Inferior parietal cortex (tissue), 1 donor: ENCODE data around the gene CSF3R.
"Not testable (repeated sequence)": the region's sequence is repeated elsewhere in the genome, so short reads cannot be mapped to it uniquely, and the experiment has no call there.

Source experiments
- DNase-seq: peaks from one replicate; pipeline ENCODE4 v3.0.0-alpha.2; 2016; ENCODE audit errors: extremely low spot score

Gene CSF3R

DNA sequence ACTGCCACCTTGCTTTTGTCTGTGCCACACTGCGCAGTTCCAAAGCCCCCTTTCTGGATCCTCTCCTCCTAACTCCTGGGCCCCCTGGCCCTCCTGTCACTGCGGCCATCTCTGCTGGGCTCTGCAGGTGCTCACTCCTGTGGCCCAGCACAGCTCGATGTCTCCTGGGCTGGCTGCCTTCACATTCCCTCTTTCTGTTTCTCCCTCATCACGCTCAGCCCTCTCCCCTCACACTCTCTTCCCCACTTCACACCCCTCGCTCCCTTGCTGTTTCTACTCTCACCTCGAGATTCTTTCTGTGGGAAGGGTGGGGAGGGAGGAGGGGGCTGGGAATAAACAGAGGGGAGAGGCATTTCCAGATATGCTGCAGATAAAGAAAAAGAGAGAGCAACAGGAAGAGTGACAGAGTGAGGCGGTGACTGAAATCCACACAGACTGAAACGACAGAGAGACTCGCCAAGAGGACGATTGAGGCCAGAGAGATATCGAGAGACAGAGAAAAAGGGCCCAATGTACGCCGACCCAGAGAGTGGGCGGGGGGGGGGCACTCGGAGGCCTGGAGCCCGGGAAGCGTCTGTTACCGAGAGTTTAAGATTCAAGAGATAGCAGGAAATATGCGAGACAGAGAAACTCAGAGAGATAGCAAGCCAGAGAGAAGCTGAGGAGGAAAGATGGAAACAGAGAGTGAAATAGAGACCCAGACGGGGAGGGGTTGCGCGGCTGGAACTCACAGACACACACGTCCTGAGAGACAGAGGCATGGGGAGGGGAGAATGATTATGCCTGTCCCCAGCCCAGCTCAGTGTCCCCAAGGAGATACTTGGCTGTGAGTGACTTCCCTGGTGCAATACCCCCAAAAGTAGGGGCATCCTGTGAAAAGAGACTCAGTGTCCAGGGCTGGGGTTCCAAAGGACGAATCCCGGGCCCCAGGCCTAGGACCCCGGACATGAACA lies 666 bp downstream of the CSF3R start:
- DNase-seq = no peak

DNA sequence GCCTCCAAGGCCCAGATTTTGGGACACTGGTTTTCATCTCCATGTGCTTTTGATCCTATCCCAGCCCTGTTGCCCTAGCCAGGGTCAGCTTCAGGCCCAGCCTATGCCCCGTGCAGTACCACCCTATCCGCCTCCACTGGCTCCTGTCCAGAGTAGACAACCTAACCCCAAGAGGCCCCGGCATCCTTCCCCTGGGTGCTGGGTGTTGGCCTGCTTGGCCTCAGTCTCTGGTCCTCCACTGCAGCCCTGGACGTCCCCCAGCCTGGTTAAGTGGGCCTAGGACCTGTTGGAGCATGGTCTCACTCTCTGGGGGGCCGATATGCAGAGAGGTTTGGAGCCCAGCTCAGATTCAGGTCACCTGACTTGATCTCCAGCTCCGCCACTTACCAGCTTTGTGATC lies 1.6 kb downstream of the CSF3R start:
- no peak for DNase-seq

DNA sequence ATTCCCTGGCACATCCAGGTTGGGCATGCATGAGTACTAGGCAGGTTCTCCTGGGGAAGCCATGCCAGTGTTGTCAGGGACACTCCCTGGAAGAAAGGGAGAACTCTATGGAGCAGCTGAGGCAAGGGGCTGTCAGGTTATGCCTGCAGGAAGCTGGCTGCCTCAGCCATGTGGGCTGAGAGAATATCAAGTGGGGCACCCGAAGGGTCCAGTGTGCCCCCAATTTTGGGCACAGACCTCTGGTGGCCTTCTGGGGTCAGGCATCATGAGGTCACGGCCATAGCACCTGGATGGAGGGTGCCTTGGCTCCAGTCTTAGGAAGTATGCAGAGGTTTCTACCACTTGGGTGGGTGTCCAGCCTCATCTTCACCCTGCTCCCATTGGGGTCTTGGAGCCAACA lies 2.6 kb downstream of the CSF3R start:
- no peak for DNase-seq

DNA sequence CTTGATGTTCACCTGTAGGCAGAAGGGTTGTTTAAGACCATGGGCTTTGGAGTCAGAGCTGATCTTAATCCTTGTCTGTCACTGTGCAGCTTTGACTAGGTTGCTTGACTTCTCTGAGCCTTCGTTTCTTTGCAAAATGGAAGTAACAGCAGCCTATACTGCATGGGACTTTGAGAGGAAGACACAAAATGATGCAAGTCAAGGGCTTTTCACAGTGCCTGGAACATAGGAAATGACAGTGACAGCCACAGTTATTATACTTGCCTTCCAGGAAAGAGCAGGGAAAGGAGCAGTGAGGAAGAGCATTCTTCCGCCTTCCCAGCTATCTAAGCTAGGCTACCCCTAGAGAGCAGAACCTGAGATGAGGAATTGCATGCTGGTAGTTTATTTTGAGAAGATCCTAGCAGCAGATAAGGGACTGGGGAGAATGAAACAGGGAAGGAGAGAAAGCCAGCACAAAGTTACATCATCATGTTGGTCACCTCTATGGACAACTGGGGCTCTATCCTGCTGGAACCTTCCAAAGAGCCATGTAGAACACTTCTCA lies 3.1 kb downstream of the CSF3R start:
- no peak for DNase-seq

DNA sequence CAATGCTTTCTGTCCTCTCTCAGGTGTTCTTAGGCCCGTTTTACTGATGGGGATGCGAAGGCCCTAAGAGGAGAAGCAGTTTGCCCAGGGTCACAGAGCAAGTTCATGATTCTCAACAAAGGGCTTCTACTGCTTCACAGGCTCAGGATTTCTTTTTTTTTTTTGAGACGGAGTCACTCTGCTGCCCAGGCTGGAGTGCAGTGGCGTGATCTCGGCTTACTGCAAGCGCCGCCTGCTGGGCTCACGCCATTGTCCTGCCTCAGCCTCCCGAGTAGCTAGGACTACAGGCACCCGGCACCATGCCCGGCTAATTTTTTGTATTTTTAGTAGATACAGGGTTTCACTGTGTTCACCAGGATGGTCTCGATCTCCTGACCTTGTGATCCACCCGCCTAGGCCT lies 5.1 kb downstream of the CSF3R start:
- not testable (repeated sequence) for DNase-seq

DNA sequence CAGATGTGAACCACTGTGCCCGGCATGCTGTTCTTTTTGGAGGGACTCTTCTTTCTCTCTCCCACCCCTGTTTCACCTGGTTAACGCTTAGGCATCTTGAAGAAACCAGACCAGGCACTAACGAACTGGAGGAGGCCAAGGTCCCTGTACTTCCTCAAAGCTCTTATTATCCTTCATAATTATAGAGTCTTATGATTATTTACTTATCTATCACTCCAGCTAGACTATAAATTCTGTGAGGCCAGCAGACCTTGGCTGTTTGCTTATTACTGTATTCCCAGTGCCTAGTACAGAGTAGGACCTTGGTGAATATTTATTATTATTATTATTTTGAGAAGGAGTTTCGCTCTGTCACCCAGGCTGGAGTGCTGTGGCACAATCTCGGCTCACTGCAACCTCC lies 5.8 kb downstream of the CSF3R start:
- no peak for DNase-seq

DNA sequence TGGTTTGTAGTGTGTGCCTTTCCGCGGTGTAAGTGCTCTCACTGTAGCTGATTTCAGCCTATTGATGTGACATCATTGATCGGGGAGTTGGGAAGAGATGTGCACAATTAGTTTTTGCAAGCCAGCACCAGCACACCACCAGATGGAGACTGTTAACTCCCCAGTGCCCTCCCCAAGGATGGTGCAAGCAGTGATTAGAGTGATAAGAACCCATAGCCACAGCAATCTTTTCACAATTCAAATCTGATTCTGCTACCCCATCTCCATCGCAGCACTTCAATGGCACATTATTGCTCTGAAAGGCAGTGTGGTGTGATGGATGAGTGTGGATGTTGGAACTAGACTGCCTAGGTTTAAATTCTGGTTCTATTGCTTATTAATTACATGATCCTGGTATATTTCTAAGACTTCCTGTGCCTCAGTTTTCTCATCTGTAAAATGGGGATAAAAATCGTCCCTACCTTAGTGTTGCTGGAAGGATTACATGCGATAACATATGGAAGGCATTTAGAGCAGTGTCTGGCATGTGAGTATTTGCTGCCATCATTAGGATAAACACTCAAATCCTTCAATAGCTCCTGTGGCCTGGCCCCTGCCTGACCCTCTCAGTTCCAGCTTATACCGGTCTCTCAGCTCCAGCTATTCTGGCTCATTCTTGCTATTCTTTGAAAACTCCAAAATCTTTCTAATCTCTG lies 6.7 kb downstream of the CSF3R start:
- DNase-seq = no peak

DNA sequence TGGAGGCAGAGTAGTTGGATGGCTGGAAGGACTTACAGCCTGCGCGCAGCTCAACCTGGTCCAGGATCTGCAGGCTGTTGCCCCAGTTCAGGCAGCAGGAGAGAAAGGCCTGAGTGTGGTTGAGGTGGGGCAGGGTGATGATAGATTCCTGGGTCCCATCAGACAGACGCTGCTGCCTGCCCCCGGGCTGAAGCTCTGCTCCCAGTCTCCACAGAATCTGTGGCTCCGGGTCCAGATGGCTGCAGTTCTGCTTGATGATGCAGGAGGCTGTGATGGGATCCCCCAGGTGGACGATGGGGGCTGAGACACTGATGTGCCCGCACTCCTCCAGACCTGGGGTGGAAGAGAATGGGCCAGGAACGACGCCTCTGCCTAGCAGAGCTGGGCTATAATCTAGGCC lies 7.4 kb downstream of the CSF3R start:
- no peak for DNase-seq

DNA sequence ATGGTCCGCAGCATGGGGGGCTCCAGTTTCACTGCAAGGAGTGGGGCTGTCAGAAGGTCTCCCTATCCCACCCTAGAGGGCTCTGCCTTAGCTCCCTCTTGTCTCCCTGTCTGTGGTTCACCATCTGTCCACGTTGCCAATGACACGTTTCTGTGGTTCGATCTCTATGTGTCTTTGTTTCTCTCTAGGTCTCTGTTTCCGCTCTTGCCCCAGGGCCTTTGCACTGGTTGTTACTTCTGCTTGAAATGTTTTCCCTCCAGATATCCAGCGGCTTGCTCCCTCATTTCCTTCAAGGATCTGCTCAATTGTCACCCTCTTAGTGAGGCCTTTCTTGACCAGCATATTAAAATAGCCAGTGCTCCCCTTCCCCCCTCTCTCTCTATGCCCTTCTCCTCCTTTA lies 10.1 kb downstream of the CSF3R start:
- no peak for DNase-seq

DNA sequence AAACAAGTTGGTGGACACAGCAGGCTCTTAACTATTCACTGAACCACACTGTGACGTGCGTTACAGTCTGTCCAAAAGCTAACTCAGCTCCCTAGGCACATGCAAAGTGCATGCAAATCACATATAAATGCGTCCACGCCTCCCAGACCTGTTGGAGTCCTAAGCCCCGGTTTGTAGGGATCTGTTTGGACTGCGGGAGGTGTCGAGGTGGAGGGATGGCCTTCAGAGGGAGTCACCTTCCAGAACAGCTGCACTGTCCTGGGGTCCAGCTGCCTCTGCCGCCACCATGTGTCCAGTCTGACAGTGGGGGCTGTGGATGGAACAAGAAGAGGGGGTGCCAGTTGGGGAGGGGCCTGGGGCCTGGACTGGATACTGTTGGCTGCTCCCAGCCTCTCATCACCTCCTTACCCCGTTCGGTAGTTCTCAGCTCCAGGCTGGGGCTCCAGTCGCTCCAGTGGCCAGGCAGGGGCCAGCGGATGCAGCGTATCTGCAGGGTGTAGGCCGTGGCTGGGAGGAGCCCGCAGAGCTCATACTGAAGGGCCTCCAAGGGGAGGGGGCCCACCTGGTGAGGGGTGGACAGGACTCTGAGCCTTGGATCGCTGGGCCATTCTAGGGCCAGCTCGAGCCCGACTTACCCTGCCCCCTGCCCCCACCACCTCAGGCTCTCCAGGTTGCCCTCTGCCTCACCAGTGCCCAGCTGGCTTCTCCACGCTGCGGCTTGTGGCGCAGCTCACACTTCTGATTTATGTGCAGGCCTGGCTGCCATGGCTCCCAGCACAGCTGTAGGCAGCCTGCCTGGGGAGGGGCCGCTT lies 10.7 kb downstream of the CSF3R start:
- no peak for DNase-seq

DNA sequence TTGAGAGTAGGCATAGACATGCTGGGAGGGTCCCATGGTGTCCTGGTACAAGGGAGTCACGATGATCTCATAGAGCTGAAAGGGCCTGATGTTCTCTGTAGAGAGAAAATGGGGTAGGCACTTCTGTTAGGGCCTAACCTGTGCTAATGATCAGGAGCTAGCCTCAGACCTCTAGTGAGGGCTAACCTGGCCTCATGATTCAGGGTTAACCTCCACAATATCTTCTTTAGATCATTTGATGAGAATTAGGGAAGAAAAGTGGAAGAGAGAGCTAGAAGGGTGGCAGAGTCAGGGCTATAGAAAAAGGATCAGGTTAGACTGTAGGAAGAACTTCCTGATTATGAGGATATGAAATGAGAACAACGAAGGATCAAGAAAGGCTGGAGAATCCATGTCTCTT lies 13.6 kb downstream of the CSF3R start:
- no peak for DNase-seq

DNA sequence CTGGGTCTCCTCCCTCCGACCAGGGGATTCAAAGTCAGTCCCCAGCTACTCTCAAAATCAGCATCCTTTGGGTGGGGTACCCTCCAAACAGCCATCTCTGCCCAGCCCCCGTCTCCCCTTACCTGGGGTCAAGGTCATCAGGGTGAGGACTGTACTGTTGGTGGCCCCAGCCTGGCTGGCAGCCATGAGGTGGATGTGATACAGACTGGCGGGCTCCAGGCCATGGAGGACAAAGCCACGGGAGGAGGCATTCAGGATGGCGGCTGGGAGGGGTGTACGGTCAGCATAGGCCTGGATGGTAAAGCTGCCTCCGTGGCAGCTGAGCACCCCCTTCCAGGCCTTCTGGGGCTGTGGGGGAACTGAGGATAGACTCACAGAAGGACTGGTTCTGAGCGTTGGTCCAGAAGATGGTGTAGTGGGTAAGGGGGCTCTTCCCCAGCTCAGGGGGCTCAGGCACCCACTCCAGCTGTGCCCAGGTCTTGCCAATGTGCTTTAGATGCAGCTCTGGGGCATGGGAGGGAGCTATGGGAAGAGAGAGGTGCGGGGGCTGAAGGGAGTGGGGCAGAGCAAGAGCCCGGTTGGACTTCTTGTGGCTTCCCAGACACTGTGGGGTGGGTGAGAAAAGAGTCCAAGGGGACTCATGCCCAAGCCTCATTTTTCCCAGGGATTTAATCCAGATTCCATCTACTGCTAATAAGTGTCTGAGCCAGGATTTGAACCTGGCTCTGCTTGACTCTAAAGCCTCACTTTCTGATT lies 14.8 kb downstream of the CSF3R start:
- no peak for DNase-seq

DNA sequence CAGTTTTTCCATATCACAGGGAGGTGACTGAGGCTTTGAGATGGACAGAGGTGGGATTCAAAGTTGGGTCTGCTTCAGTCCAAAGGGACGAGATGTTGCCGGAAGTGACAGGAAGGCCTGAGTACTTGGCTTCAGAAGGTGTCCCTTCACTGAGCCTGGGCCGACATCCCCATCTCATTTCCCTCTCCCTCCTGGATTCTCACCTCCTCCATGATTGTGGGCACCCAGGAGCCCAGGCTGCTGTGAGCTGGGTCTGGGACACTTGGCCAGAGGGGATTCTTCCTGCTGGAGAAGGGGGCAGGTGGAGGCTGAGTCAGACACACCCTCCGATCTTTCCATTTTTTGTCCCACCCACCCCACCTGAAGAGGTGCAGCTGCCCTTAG lies 15.7 kb downstream of the CSF3R start:
- DNase-seq = no peak

DNA sequence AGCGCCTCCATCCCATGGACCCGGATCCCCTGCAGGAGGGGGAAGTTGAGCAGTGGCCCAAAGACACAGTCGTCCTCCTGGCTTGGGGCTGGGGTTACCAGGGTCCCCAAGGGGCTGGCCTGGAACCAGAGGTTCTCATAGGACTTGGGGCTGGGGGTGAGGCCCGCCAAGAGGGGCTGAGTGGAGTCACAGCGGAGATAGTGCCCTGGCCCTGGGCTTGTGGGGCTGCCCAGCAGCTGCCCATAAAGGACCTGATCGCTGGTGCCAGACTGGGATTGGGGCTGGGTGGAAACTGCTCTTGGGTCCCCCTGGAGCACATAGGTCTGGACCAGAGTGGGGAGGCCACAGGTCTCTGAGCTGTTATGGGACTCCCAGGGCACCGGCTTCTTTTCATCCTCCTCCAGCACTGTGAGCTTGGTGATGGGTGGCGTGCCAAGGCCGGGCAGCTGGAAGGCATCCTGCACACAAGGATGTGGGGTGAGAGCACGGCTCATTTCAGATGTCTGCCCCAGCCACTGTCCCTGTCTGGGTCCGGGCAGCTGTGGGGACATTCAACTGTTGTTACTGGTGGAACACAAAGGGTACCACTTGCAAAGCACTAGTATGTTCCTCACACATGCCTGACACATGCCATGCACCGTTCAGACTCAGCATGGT lies 16.2 kb downstream of the CSF3R start:
- DNase-seq = no peak

DNA sequence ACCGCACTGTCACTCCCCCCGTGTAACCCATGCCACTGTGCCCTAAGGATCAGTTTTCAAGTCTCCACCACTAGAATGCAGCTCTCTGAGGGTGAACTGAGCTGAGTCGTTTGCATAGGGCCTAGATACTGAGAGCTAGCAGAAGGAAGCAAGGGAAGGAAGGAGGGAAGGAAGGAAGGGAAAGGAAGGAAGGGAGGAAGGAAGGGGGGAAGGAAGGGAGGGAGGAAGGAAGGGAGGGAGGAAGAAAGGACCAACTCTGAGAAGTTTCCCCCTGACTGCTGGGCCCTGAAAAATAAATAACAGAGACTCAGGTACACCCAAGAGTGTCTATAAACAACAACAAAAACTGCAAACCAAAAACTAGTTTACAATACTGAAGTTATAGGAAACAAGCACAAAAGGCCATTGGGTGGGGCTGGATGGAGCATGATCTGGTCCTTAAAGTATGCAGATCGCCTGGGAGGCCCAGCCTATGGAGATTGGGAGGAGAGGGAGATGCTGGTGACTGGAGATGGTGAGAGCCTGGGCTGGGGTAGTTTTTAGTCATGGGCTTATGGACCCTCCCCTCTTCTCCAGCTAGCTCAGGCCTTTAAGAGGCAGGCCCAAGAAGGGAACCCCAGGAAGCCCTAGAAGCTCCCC lies 16.9 kb downstream of the CSF3R start:
- DNase-seq = no peak

DNA sequence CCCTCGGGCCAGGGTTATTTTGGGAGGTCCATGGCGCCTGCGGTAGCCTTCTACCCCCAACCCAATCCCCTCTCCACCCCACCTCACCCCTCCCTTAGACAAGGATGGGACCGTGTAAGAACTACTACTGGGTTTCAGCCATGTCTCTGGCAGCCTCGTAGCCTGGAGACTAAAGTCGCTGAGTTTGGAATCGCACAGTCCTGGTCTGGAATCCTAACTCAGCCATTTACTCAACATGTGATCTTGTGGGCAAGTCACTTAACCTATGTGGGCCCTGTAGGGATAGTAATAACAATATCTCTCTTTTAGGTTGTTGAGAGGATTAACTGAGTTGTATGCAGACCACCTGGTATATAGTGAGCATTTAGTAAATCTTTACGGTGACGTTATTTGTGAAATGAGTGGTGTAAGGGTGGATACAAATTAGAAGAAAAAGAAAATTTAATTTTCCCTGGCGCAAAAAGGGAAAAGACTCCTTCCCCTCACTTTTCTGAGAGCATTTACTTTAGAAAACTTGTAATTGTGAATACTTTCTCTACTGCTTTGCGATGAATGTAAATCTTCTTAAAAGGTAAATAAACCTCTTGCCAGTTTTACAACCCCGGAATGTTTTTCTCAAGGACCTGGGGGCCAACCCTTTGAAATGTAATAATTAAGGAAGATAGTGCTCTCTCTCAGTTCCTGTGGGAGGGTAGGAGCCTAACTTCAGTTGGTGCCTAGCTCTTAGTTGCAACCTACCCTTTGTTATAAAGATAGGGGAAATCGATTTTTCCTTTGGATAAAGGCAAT lies 17.9 kb downstream of the CSF3R start:
- no peak for DNase-seq

DNA sequence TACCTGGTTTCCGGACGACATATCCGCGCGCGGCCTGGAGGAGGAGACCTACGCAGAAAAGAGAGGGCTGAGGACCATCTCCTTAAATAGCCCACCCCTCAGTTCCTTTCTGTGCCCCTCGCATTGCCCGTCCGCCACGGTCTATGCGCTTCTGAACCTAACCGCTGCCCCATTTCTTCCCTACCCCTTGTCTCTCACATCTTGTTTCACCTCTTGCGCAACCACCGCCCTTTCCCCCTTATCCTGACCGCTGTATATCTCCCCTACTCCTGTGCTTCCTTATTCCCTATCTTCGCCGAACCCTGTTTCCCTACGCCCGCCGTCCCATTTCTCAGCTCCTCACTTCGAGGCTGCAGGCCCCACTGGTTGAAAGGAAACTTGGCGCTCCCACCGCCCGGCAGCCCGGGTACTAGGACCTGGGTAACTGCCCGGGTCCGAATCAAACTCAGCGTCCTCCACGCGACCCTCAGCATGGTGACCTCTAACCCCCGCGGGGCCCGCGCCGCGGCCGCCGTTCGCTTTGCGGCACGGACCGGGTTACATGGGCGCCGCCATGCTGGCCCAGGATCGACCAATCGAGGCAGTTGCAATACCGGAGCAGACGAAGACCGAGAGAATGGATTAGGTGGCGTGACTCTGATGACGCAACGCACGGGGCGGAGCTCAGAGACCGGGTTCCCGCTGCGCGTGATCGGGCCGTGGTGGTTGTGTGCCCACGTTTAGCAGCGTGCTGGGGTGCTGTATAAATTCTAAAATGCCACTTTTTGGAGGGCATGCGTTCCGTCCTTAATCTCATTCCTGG lies 18.7 kb downstream of the CSF3R start, which contains the start of gene MRPS15:
Gene MRPS15 (minus strand): TSS at position 582 of the 802 bp plus-strand sequence. CDS start 109 bp downstream, at position 473.
- peak; percentile 98 for DNase-seq

DNA sequence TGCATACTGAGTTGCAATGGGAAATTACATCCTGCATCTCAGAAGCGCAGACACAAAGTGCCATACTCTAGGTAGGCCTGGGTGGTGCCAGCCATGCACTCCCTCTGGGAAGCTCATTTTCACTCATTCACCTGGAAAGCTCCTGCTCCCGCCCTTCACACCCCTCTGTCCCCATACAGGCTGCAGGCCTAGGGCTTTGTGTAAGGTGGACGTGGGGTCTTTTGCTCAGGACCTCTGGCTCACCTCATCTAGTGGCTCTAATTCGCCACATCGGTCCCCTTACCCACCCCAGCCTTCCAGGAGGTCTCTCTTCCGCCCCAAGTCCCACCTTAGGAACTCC lies 19.3 kb downstream of the CSF3R start:
- no peak for DNase-seq

DNA sequence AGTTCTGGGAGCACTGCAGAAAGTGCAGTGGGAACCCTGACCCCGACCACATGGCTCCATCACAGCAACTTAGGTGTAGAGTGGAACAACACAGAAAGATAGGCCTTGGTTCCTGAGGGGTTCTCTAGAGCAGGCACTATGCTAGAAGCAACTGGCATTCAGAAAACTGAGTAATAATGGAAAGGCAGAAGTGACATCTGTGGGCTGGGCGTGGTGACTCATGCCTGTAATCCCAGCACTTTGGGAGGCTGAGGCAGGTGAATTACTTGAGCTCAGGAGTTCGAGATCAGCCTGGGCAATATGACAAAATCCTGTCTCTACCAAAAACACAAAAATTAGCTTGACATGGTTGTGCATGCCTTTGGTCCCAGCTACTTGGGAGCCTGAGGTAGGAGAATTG lies 23.8 kb downstream of the CSF3R start:
- no peak for DNase-seq
